ENCODE data around the gene THEM4.
"Not testable (repeated sequence)": the region's sequence is repeated elsewhere in the genome, so short reads cannot be mapped to it uniquely, and the experiment has no call there.

The THEM4 gene

GRCh38 chr1:151935154-151935553 is 25.8 kb upstream of the THEM4 start:
- DNase-seq (ENCODE audit: low read depth in 2 of 3, low spot score in 2 of 3): no peak

GRCh38 chr1:151934048-151934493 is 24.8 kb upstream of the THEM4 start:
- DNase-seq (ENCODE audit: low read depth in 2 of 3, low spot score in 2 of 3): no peak

- DNase-seq (ENCODE audit: low read depth in 2 of 3, low spot score in 2 of 3): no peak
These were observed 15.6 kb upstream of the THEM4 start for GRCh38 chr1:151924691-151925587.

GRCh38 chr1:151923422-151923821 is 14.1 kb upstream of the THEM4 start:
- DNase-seq (ENCODE audit: low read depth in 2 of 3, low spot score in 2 of 3): no peak

DNA sequence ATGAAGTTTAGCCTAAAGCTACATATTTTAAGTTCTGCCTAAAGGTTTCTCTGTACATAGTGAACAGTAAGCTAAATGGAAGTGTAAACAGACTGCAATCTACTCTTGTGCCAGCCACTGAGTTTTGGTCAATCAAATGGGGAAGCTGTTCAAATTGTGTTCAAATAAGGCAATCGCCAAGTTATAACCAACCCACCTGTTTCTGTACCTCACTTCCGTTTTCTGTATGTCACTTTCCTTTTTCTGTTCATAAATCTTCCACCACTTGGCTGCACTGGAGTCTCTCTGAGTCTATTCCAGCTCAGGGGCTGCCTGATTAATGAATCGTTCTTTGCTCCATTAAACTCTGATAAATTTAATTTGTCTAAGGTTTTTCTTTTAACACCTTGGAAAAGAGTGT is 10.8 kb upstream of the THEM4 start:
- DNase-seq (ENCODE audit: low read depth in 2 of 3, low spot score in 2 of 3): no peak

GRCh38 chr1:151918819-151919610 is 9.7 kb upstream of the THEM4 start:
- no peak for DNase-seq (ENCODE audit: low read depth in 2 of 3, low spot score in 2 of 3)

- no peak for DNase-seq (ENCODE audit: low read depth in 2 of 3, low spot score in 2 of 3)
These were observed 8.8 kb upstream of the THEM4 start for GRCh38 chr1:151918156-151918555.

- no peak for DNase-seq (ENCODE audit: low read depth in 2 of 3, low spot score in 2 of 3)
These were observed 7.5 kb upstream of the THEM4 start for GRCh38 chr1:151916726-151917370.

DNA sequence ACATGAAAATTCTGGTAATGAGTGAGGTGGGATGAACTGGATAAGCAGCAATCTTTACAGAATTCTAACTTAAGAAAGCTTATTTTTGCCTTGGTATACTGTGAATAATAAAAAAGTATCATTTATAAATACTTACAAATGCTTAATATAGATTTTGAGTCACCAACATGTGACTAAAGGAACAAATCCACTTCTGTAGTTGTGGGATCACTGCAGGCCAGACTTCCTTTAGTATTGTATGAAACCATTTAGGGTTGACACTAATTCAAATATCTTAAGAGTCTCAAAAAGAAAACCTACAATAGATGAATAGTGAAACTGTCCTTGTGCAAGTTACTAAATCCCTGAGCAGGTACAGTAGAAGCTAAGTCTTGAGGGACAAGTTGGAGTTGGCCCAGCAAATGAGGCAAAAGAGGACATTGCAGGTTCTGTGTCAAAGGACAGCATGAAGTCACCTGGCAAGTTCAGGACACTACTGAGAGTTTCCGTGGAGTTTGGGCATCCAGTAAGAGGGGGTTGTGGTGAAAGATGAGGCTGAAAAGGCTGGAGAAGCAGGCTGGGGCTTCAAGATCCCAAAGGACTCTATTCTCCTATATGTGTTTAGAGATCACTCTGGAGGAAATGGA is 5.9 kb upstream of the THEM4 start:
- DNase-seq (ENCODE audit: low read depth in 2 of 3, low spot score in 2 of 3): no peak

- no peak for DNase-seq (ENCODE audit: low read depth in 2 of 3, low spot score in 2 of 3)
These were observed 4.8 kb upstream of the THEM4 start for GRCh38 chr1:151914076-151914475.

DNA sequence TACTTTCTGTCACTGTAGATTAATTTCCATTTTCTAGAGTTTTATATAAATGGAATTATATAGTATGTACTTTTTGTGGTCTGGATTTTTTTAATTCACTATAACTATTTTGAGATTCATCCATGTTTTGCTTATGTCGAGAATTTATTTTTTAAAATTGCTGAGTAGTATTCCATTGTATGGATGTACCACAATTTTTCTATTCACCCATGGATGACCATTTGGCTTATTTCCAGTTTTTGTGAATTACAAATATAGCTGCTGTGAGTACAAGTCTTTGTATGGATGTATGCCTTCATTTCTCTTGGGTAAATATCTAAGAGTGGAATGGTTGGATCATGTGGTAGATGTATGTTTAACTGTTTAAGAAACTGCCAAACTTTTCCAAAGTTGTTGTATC is 3.7 kb upstream of the THEM4 start:
- DNase-seq (ENCODE audit: low read depth in 2 of 3, low spot score in 2 of 3): no peak

GRCh38 chr1:151908228-151908691 is 1.1 kb downstream of the THEM4 start:
- DNase-seq (ENCODE audit: low read depth in 2 of 3, low spot score in 2 of 3): no peak

GRCh38 chr1:151907363-151908139 is 1.8 kb downstream of the THEM4 start:
- no peak for DNase-seq (ENCODE audit: low read depth in 2 of 3, low spot score in 2 of 3)

GRCh38 chr1:151906324-151906645 is 3.0 kb downstream of the THEM4 start:
- not testable (repeated sequence) for DNase-seq (ENCODE audit: low read depth in 2 of 3, low spot score in 2 of 3)

- DNase-seq (ENCODE audit: low read depth in 2 of 3, low spot score in 2 of 3): not testable (repeated sequence)
These were observed 3.6 kb downstream of the THEM4 start for GRCh38 chr1:151905443-151906323.

DNA sequence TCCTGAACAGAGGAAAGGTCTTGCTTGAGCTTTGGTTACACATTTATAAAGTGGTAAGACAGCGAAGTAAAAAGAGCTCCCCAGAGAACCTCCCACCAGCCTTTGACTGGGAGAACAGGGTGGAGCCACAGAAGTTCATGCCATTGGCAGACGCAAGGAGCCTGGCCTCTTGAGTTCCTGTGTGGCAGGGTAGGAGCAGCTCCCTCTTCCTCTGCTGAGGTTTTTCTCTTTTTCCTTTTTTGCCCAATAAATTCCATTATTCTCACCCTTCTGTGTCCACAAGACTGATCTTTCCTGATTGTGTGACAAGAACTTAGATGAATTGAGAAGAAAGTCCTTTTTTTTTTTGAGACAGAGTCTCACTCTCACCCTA is 4.3 kb downstream of the THEM4 start:
- no peak for DNase-seq (ENCODE audit: low read depth in 2 of 3, low spot score in 2 of 3)

DNA sequence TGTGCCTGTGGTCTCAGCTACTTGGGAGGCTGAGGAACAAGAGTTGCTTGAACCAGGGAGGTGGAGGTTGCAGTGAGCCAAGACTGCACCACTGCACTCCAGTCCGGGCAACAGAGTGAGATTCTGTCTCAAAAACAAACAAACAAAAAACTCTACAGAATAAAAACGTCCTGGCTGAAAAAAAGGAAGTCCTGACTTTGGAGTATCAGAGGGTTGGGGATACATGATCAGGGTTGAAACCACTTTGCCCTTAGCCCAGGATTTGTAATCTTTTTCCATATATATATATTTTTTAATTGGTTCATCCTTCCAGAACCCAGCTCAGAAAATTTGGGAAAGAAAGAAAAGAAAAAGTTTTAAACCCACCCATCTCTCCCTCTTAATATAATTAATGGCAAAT is 6.5 kb downstream of the THEM4 start:
- no peak for DNase-seq (ENCODE audit: low read depth in 2 of 3, low spot score in 2 of 3)

GRCh38 chr1:151900804-151901203 is 8.5 kb downstream of the THEM4 start:
- not testable (repeated sequence) for DNase-seq (ENCODE audit: low read depth in 2 of 3, low spot score in 2 of 3)

- DNase-seq (ENCODE audit: low read depth in 2 of 3, low spot score in 2 of 3): no peak
These were observed 10.8 kb downstream of the THEM4 start for GRCh38 chr1:151898519-151898991.

All from activated CD8-positive, alpha-beta memory T cell treated with anti-CD3 and anti-CD28 coated beads for 48 hours (primary cell).